HG02970 (cell line): Measurements from ENCODE around the gene WDR47.

Experiments
- ATAC-seq: cut with Tn5 transposase; IDR thresholded peaks from one replicate; pipeline ENCODE4 v1.9.1; 2021; ENCODE audit warnings: mild to moderate bottlenecking, moderate library complexity, moderate number of reproducible peaks; ENCODE audit not compliant: unreplicated experiment, low FRiP score

Gene WDR47

GRCh38 chr1:109041621-109042468 is at the start of gene WDR47:
TSS of gene WDR47 (minus strand) at chr1:109042102. CDS start at chr1:109023512, 18,590 bp downstream.
- peak; percentile 93 for ATAC-seq

- ATAC-seq: peak; percentile 29
Measured at GRCh38 chr1:109091078-109091838, 49.4 kb upstream of the WDR47 start.

GRCh38 chr1:109090196-109091077 is 48.5 kb upstream of the WDR47 start, which contains the start of gene TMEM167B:
TSS of gene TMEM167B (plus strand) at chr1:109090764. CDS start at chr1:109090873, 109 bp downstream.
- ATAC-seq: peak; percentile 93

- no peak for ATAC-seq
Measured at GRCh38 chr1:109089242-109090015, 47.5 kb upstream of the WDR47 start.

- ATAC-seq: no peak
Measured at GRCh38 chr1:109084563-109085517, 42.9 kb upstream of the WDR47 start.

GRCh38 chr1:109083923-109084322 is 42.0 kb upstream of the WDR47 start:
- no peak for ATAC-seq

GRCh38 chr1:109083501-109083900 is 41.6 kb upstream of the WDR47 start:
- ATAC-seq: no peak

- no peak for ATAC-seq
Measured at GRCh38 chr1:109080441-109081082, 38.7 kb upstream of the WDR47 start.

- no peak for ATAC-seq
Measured at GRCh38 chr1:109079240-109079622, 37.3 kb upstream of the WDR47 start.

- no peak for ATAC-seq
Measured at GRCh38 chr1:109078317-109078716, 36.4 kb upstream of the WDR47 start.

GRCh38 chr1:109075531-109076490 is 33.9 kb upstream of the WDR47 start, which contains the start of gene TAF13:
TSS of gene TAF13 (minus strand) at chr1:109076003. CDS start at chr1:109075947, 56 bp downstream.
- peak; percentile 95 for ATAC-seq

GRCh38 chr1:109069294-109069693 is 27.4 kb upstream of the WDR47 start:
- no peak for ATAC-seq

GRCh38 chr1:109067883-109068282 is 26.0 kb upstream of the WDR47 start:
- ATAC-seq: no peak

- ATAC-seq: no peak
Measured at GRCh38 chr1:109065137-109065536, 23.2 kb upstream of the WDR47 start.

GRCh38 chr1:109061183-109061582 is 19.3 kb upstream of the WDR47 start:
- ATAC-seq: no peak

- ATAC-seq: no peak
Measured at GRCh38 chr1:109060707-109061106, 18.8 kb upstream of the WDR47 start.

GRCh38 chr1:109059026-109059425 is 17.1 kb upstream of the WDR47 start:
- ATAC-seq: no peak
